H1 (cell line): ENCODE data around the gene GRID1. TPM values are rescaled to one million over a fixed set of nuclear protein-coding genes. Genes with fewer than 3 reads are reported as not detected.

ENCODE experiments used
- CTCF ChIA-PET: fragments of 300-600 bp; sonication (Branson Sonifier 250); formaldehyde crosslinking; loops from one replicate; lab custom pipeline; 2021; ENCODE audit not compliant: partially characterized antibody; lab: Charles Lee
- POLR2A ChIA-PET: fragments of 300-600 bp; sonication (Branson Sonifier 250); formaldehyde crosslinking; loops from one replicate; lab custom pipeline; 2021; ENCODE audit warnings: inconsistent platforms; ENCODE audit not compliant: partially characterized antibody; lab: Charles Lee
- DNase-seq, 2 experiments: peaks; one replicate each; pipeline versions ENCODE4 v3.0.0 to v3.0.0-alpha.2; 2010 to 2022; ENCODE audit warnings: low spot score in 2 of 2, low read depth in 1 of 2, mixed read lengths in 1 of 2
- FAIRE-seq: peaks from 2 replicates; lab custom pipeline; 2011; peaks lifted over from hg19 to GRCh38; lab: Jason Lieb, UNC
- H2AFZ ChIP-seq: 2 replicates; pipeline ENCODE4 v1.8.1; 2012; ENCODE audit warnings: low read length, inconsistent platforms
- H2AK5ac ChIP-seq: 2 replicates; pipeline ENCODE4 v1.6.1; 2013; ENCODE audit warnings: low read depth, low read length
- H2BK120ac ChIP-seq: replicated peaks from 2 replicates; pipeline ENCODE3; 2013; ENCODE audit warnings: low read depth, low read length, inconsistent platforms
- H2BK12ac ChIP-seq: 2 replicates; pipeline ENCODE4 v1.6.1; 2013; ENCODE audit warnings: low read depth, low read length
- H2BK15ac ChIP-seq: 2 replicates; pipeline ENCODE4 v1.6.1; 2013; ENCODE audit warnings: low read length
- H2BK20ac ChIP-seq: 2 replicates; pipeline ENCODE4 v1.6.1; 2013; ENCODE audit warnings: low read length
- H2BK5ac ChIP-seq: 2 replicates; pipeline ENCODE4 v1.6.1; 2013; ENCODE audit warnings: low read depth, low read length
- H3K14ac ChIP-seq: 2 replicates; pipeline ENCODE4 v1.6.1; 2013; ENCODE audit warnings: inconsistent platforms; ENCODE audit not compliant: insufficient read length
- H3K18ac ChIP-seq: 2 replicates; pipeline ENCODE4 v1.6.1; 2013; ENCODE audit warnings: low read length; ENCODE audit errors: extremely low read depth
- H3K23ac ChIP-seq: 2 replicates; pipeline ENCODE4 v1.6.1; 2013; ENCODE audit warnings: inconsistent platforms; ENCODE audit not compliant: insufficient read length
- H3K23me2 ChIP-seq: 2 replicates; pipeline ENCODE4 v1.6.1; 2013; ENCODE audit warnings: low read depth, low read length
- H3K27ac ChIP-seq: 2 replicates; pipeline ENCODE4 v1.6.1; 2011; ENCODE audit warnings: low read depth, low read length, inconsistent platforms
- H3K27me3 ChIP-seq, 4 experiments: replicated peaks in 1 of 4; 1 replicate in 1 of 4; 2 replicates in 3 of 4; pipeline versions ENCODE4 v1.6.1 to v1.8.1; 2011 to 2013; ENCODE audit warnings: low read length in 3 of 4, mild to moderate bottlenecking in 3 of 4, inconsistent platforms in 2 of 4, mixed read lengths in 2 of 4, moderate library complexity in 1 of 4; ENCODE audit not compliant: control insufficient read depth in 3 of 4, insufficient read depth in 3 of 4; ENCODE audit errors: extremely low read depth in 1 of 4
- H3K36me3 ChIP-seq, 4 experiments: 2 replicates each; pipeline versions ENCODE4 v1.6.1 to v1.8.1; 2011 to 2013; ENCODE audit warnings: mild to moderate bottlenecking in 4 of 4, low read length in 3 of 4, moderate library complexity in 2 of 4, control low read depth in 1 of 4, inconsistent platforms in 1 of 4; ENCODE audit not compliant: insufficient read depth in 4 of 4, control insufficient read depth in 2 of 4
- H3K4ac ChIP-seq: replicated peaks from 2 replicates; pipeline ENCODE3; 2013; ENCODE audit warnings: low read length, low read depth, mixed read lengths, inconsistent platforms; ENCODE audit not compliant: insufficient read length
- H3K4me1 ChIP-seq, 4 experiments: replicated peaks in 1 of 4; 1 replicate in 1 of 4; 2 replicates in 3 of 4; pipeline versions ENCODE4 v1.6.1 to v1.8.1; 2011 to 2013; ENCODE audit warnings: low read length in 3 of 4, inconsistent platforms in 2 of 4, mixed read lengths in 1 of 4; ENCODE audit not compliant: insufficient read depth in 4 of 4, control insufficient read depth in 3 of 4
- H3K4me2 ChIP-seq, 2 experiments: 2 replicates each; pipeline versions ENCODE4 v1.6.1 to v1.8.1; 2011 to 2013; ENCODE audit warnings: low read depth in 2 of 2, low read length in 2 of 2, control low read depth in 1 of 2, inconsistent platforms in 1 of 2, mild to moderate bottlenecking in 1 of 2; ENCODE audit not compliant: insufficient read depth in 1 of 2
- H3K4me3 ChIP-seq, 4 experiments: fragments of 200-600, 300-600 bp in 1 of 4; sonication (generic), shearing (Covaris generic), sonication (Bioruptor Twin) in 1 of 4; 2 replicates each; pipeline versions ENCODE4 v1.5.1 to v1.8.1; 2011 to 2016; ENCODE audit warnings: low read length in 4 of 4, low read depth in 3 of 4, control low read depth in 2 of 4, inconsistent platforms in 2 of 4, mild to moderate bottlenecking in 2 of 4, mixed read lengths in 1 of 4, moderate library complexity in 1 of 4; ENCODE audit not compliant: insufficient read depth in 2 of 4; ENCODE audit errors: extremely low read depth in 1 of 4
- H3K56ac ChIP-seq: replicated peaks from 2 replicates; pipeline ENCODE3; 2013; ENCODE audit warnings: low read depth, mild to moderate bottlenecking, mixed read lengths, low read length, inconsistent platforms; ENCODE audit not compliant: insufficient read length
- H3K79me1 ChIP-seq: 2 replicates; pipeline ENCODE4 v1.6.1; 2013; ENCODE audit warnings: low read depth, low read length, control low read depth
- H3K79me2 ChIP-seq, 2 experiments: 2 replicates each; pipeline versions ENCODE4 v1.6.1 to v1.8.1; 2012 to 2013; ENCODE audit warnings: low read length in 2 of 2, mild to moderate bottlenecking in 2 of 2, inconsistent platforms in 1 of 2; ENCODE audit not compliant: insufficient read depth in 2 of 2, control insufficient read depth in 1 of 2
- H3K9ac ChIP-seq, 4 experiments: replicated peaks in 1 of 4; 1 replicate in 1 of 4; 2 replicates in 3 of 4; pipeline versions ENCODE4 v1.6.1 to v1.8.1; 2011 to 2013; ENCODE audit warnings: low read depth in 3 of 4, low read length in 3 of 4, control low read depth in 2 of 4, mild to moderate bottlenecking in 2 of 4, moderate library complexity in 2 of 4, inconsistent platforms in 1 of 4; ENCODE audit errors: extremely low read depth in 1 of 4
- H3K9me3 ChIP-seq, 2 experiments: 2 replicates each; pipeline versions ENCODE4 v1.6.1 to v1.8.1; 2012 to 2013; ENCODE audit warnings: mild to moderate bottlenecking in 2 of 2, moderate library complexity in 2 of 2, control low read depth in 1 of 2, inconsistent platforms in 1 of 2, low read depth in 1 of 2, low read length in 1 of 2, mixed read lengths in 1 of 2; ENCODE audit not compliant: insufficient read depth in 2 of 2
- H4K20me1 ChIP-seq, 2 experiments: replicated peaks in 1 of 2; 2 replicates each; pipeline versions ENCODE3 to v1.8.1; 2011 to 2013; ENCODE audit warnings: inconsistent platforms in 2 of 2, low read length in 2 of 2, mild to moderate bottlenecking in 1 of 2; ENCODE audit not compliant: insufficient read depth in 2 of 2, control insufficient read depth in 1 of 2
- H4K5ac ChIP-seq: 2 replicates; pipeline ENCODE4 v1.6.1; 2013; ENCODE audit warnings: low read length, low read depth, mixed read lengths, inconsistent platforms; ENCODE audit not compliant: insufficient read length
- H4K8ac ChIP-seq: 2 replicates; pipeline ENCODE4 v1.8.0; 2013; ENCODE audit warnings: mild to moderate bottlenecking, moderate library complexity, low read length, inconsistent platforms; ENCODE audit not compliant: insufficient read depth; ENCODE audit errors: extremely low read depth
- H4K91ac ChIP-seq: replicated peaks from 2 replicates; pipeline ENCODE3; 2013; ENCODE audit warnings: low read length, mixed read lengths, inconsistent platforms; ENCODE audit not compliant: insufficient read length
- CHD2 ChIP-seq: IDR thresholded peaks from 2 replicates; pipeline ENCODE4 v1.6.1; 2012; ENCODE audit warnings: low read length, improper control_type of control experiment
- RAD21 ChIP-seq, 2 experiments: IDR thresholded peaks in 1 of 2; conservative IDR thresholded peaks in 1 of 2; 2 replicates each; pipeline ENCODE4 v1.6.1; 2011; ENCODE audit warnings: low read depth in 2 of 2, low read length in 2 of 2, improper control_type of control experiment in 1 of 2, inconsistent platforms in 1 of 2, mild to moderate bottlenecking in 1 of 2, moderate library complexity in 1 of 2
- WGBS, 2 experiments: shearing (Covaris generic) in 1 of 2; methylation state at CpG; one replicate each; pipeline versions ENCODE4 v1.1.6 to v1.1.7; 2013 to 2015; ENCODE audit warnings: low lambda C conversion rate in 2 of 2, mixed read lengths in 2 of 2, inconsistent platforms in 1 of 2, low coverage in 1 of 2, missing lambda C conversion rate in 1 of 2; ENCODE audit not compliant: insufficient replicate concordance in 2 of 2, insufficient coverage in 1 of 2, insufficient read length in 1 of 2; ENCODE audit errors: extremely low coverage in 1 of 2, missing lambda C conversion rate in 1 of 2; 5-methylcytosine and 5-hydroxymethylcytosine counted together
- polyA plus RNA-seq, 7 experiments: library from polyadenylated mRNA; depleted of rRNA in 3 of 7; stranded (reverse) in 5 of 7; unstranded in 2 of 7; fragments of >200 nt in 5 of 7; fragments of 200-250 nt in 2 of 7; gene quantifications; 1 replicate in 5 of 7; 2 replicates in 1 of 7; 4 replicates in 1 of 7; pipeline versions ENCODE4 v1.2.1 to v1.2.3, GENCODE V29; 2011 to 2013; ENCODE audit warnings: missing spikeins in 2 of 7, mixed read lengths in 2 of 7
- total RNA-seq: library from RNA; stranded (reverse); fragmentation: NEBNext Ultra II Directional; extraction: Animal tissue kit (Norgen Biotek cat#: 25700); gene quantifications from 2 replicates; pipeline ENCODE4 v1.2.1, GENCODE V29; 2021

Gene GRID1
- total and polyA plus RNA-seq, 2 of the 8 experiments (the other 6 are each of a cell fraction or from before 2014, with no cell fraction given): 0.22 to 0.30 TPM

DNA sequence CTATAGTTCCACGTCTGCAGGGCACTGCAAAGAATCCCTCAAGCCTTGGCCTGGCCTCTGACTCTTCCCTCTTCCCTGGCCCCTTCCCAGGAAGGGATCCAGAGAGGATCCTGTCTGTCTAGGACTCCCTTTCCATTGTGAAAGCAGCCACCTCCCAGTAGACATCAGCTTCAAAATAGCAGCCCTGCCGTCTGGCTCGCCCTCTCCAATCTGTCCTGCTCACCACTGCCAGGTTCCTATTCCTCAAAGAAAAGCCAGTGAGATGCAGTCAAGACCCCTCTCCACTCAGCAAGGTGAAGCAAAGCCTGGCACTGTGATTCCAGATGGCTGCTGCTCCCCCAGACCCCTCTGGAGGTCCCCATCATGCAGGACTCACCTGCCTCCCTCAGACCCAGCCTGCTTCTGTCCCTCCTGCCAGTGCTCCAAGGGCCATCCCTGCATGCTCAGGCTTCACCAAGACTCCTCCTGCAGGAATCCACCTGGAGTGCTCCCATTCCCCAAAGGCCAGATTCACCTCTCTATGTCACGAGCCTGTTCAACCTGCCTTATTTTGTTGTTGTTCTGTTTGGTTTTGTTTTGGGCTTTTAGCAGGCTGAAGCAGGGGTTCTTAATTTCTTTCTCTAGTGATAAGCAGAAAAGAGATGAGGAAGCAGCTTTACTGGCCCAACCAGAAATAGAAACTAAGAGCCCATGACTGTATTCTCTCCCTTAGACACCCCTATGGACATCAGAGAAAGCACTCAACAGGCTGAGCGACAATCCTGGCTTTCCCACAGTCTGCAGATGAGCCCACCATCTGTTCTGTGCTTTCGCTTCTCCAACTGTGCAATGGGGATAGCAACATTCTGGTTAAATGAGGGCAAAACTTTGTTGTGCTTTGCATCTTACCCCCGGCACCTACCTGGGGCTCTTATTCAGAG is 305.1 kb downstream of the GRID1 start:
- Histone ChIP-seq H3K23ac (no peak overlapping the region), H3K27ac (no peak overlapping the region), H4K20me1 (no peaks in the 10 kb centered on the region), H2BK20ac (no peak overlapping the region), H4K8ac (no peak overlapping the region), H3K9me3 (no peaks in the 10 kb centered on the region), H3K18ac (no peak overlapping the region), H3K27me3 (no peaks in the 10 kb centered on the region), H3K9ac (no peak overlapping the region), H3K14ac (no peak overlapping the region), H2AFZ (no peak overlapping the region), H2AK5ac (no peak overlapping the region), H3K4ac (no peak overlapping the region), H3K79me1 (no peaks in the 10 kb centered on the region; the same call in 1 of the 2 replicates), H4K5ac (no peak overlapping the region), H3K4me1 (no peaks in the 10 kb centered on the region), H3K23me2 (no peaks in the 10 kb centered on the region), H2BK15ac (no peak overlapping the region), H4K91ac (no peak overlapping the region), H3K56ac (no peak overlapping the region), H2BK5ac (no peak overlapping the region), H3K4me2 (no peak overlapping the region), H3K4me3 (no peak overlapping the region), H3K79me2 (no peaks in the 10 kb centered on the region), H3K36me3 (no peaks in the 10 kb centered on the region), H2BK120ac (no peak overlapping the region), H2BK12ac (no peak overlapping the region)
- no peak for TF ChIP-seq CHD2
- peak in 1 of 2 experiments; percentile 24; a peak in 1 of 4 replicates for TF ChIP-seq RAD21 (IDR thresholded peaks at IDR 0.05 in 1 of 2, conservative IDR thresholded peaks at IDR 0.05 in 1 of 2; ENCODE audit: low read depth in 2 of 2, low read length in 2 of 2)
- FAIRE-seq (no peak), DNase-seq (no peak)
- WGBS, 2 experiments: 88% methylated on average over 7 of the region's 7 CpGs; no CpG with 5 or more reads in 1 of the 2 experiments
- ChIA-PET POLR2A (no interaction called here), CTCF (interaction anchor here (0.8 to 1.5 kb wide), 5 partner anchors 13 to 147 kb away, joined by 3 to 4 read pairs (median 3); no protein-coding TSS in a partner anchor)
